ENCODE data around the gene KSR1. TPM values are rescaled to one million over a fixed set of nuclear protein-coding genes. Genes with fewer than 3 reads are reported as not detected.

KSR1 gene
- total RNA-seq, 1 donor from 2014 or later = 59.6 TPM

DNA sequence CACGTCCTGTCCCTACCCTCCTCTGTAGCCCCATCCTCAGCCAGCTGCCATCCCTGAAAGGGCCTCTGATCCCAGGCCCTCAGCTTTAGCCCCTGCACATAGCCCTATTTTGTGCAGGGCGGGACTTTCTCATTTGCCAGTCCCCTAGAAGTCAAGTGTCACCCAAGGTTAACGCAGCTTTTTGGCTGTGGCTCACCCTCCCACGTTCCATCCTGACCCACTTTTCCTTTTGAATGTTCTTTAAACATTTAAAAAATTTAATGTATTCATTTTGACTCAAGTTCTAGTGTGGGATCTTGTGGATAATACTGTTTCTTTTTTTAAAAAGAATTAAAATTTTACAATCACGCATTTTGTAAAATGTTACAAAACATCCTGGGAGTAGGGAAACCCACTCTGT lies 112.6 kb downstream of the KSR1 start:
- no peak for DNase-seq
- Histone ChIP-seq H3K4me3 (no peak overlapping the region), H3K27ac (no peak overlapping the region), H3K4me1 (peaks cover 35% of the 10 kb centered on the region), H3K9me3 (no peaks in the 10 kb centered on the region), H3K36me3 (peaks cover 11% of the 10 kb centered on the region), H3K27me3 (ENCODE audit: low read depth) (no peaks in the 10 kb centered on the region)
- intact Hi-C loops (cut with DNase I) = no loop called here
- no peak for ATAC-seq
- TF ChIP-seq, protein P1, sequence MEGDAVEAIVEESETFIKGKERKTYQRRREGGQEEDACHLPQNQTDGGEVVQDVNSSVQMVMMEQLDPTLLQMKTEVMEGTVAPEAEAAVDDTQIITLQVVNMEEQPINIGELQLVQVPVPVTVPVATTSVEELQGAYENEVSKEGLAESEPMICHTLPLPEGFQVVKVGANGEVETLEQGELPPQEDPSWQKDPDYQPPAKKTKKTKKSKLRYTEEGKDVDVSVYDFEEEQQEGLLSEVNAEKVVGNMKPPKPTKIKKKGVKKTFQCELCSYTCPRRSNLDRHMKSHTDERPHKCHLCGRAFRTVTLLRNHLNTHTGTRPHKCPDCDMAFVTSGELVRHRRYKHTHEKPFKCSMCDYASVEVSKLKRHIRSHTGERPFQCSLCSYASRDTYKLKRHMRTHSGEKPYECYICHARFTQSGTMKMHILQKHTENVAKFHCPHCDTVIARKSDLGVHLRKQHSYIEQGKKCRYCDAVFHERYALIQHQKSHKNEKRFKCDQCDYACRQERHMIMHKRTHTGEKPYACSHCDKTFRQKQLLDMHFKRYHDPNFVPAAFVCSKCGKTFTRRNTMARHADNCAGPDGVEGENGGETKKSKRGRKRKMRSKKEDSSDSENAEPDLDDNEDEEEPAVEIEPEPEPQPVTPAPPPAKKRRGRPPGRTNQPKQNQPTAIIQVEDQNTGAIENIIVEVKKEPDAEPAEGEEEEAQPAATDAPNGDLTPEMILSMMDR (IDR thresholded peaks at IDR 0.05) = no peak

GRCh38 chr17:27569257-27569722 lies 113.0 kb downstream of the KSR1 start:
- intact Hi-C loops (cut with DNase I) = no loop called here
- H3K4me3 ChIP-seq = no peak overlapping the region
- DNase-seq (peak; percentile 63), ATAC-seq (peak; percentile 66 to 67)
- no peaks in the 10 kb centered on the region for H3K27me3 ChIP-seq (ENCODE audit: low read depth)
- H3K9me3 ChIP-seq = no peaks in the 10 kb centered on the region
- no peak overlapping the region for H3K27ac ChIP-seq
- peaks cover 38% of the 10 kb centered on the region for H3K4me1 ChIP-seq
- H3K36me3 ChIP-seq = peaks cover 11% of the 10 kb centered on the region
- TF ChIP-seq, protein P1 (IDR thresholded peaks at IDR 0.05) = peak; percentile 59

GRCh38 chr17:27569884-27570577 lies 113.8 kb downstream of the KSR1 start:
- ATAC-seq = no peak
- intact Hi-C loops (cut with DNase I) = no loop called here
- H3K4me1 ChIP-seq = peaks cover 42% of the 10 kb centered on the region

DNA sequence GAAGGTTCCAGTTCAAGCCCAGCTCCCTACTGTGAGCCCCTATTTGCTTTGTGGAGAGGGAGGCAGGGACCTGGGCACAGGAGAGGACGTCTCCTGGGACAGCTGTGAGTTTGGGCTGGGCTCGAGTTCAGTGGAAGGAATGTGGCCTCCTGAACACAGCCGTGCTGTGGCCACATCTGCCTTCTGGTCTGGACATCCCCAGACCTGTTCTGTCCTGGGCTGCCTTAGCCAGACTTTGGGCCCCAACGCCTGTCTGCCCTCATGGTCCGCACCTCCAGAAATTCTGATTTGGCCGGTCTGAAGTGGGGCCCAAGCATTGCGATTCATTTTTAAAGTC lies 114.3 kb downstream of the KSR1 start:
- intact Hi-C loops (cut with DNase I) = no loop called here
- ATAC-seq (no peak), DNase-seq (no peak)
- no peak overlapping the region for H3K27ac ChIP-seq
- no peaks in the 10 kb centered on the region for H3K27me3 ChIP-seq (ENCODE audit: low read depth)
- TF ChIP-seq, protein P1 (IDR thresholded peaks at IDR 0.05) = no peak
- no peak overlapping the region for H3K4me3 ChIP-seq
- H3K36me3 ChIP-seq = peaks cover 11% of the 10 kb centered on the region
- H3K4me1 ChIP-seq = peaks cover 40% of the 10 kb centered on the region
- no peaks in the 10 kb centered on the region for H3K9me3 ChIP-seq

More at GRCh38 chr17:27569884-27570577, 113.8 kb downstream of the KSR1 start:
- TF ChIP-seq, protein P1 (IDR thresholded peaks at IDR 0.05) = no peak
- Histone ChIP-seq H3K9me3 (no peaks in the 10 kb centered on the region), H3K27me3 (ENCODE audit: low read depth) (no peaks in the 10 kb centered on the region), H3K4me3 (no peak overlapping the region), H3K27ac (no peak overlapping the region), H3K36me3 (peaks cover 11% of the 10 kb centered on the region)
- DNase-seq = no peak

DNA sequence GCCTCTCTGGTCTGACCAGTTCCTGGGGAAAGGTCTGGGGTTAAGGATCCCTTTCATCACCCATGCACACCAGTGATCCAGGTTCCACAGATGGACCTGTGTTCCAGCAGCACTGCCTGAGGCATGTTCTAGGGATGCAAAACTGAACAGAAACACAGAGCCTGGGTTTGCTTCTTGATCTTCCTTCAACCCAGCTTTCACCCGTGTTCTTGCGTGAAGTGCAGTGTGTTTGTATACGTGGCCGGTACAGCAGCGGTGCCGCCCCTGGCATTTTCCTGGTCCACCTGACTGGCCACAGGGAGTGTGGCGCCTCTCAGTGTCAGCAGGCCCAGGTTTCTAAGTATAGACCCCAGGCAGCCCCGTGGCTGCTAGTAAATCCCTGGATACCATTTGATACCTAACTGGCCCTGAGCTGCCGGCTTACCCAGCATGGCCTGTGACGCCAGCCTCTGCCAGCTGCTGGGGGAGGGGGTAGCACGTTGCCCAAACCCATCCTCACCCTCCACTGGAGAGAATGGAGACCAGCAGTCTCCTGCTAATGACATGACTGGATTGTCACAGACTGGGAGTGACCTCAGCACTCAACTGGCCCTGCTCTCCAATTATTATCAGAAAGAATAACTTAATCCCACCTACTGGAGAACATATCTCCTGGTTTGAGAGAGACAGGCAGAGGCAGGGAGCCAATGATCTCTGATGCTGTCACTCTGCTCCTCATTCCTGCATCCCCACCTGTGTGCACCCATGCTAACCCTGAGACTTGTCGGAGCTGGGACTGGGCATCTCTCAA lies 115.5 kb downstream of the KSR1 start:
- Histone ChIP-seq H3K36me3 (peaks cover 7% of the 10 kb centered on the region), H3K4me3 (no peak overlapping the region), H3K4me1 (peaks cover 40% of the 10 kb centered on the region), H3K9me3 (no peaks in the 10 kb centered on the region), H3K27me3 (ENCODE audit: low read depth) (no peaks in the 10 kb centered on the region), H3K27ac (no peak overlapping the region)
- DNase-seq = no peak
- intact Hi-C loops (cut with DNase I) = no loop called here
- ATAC-seq = no peak
- TF ChIP-seq, protein P1 (IDR thresholded peaks at IDR 0.05) = no peak
